ENCODE results near the gene HIRA. TPM values are rescaled to one million over a fixed set of nuclear protein-coding genes. Genes with fewer than 3 reads are reported as not detected.

HIRA gene
- total RNA-seq, 1 experiment from 2014 or later = 20.0 TPM

DNA sequence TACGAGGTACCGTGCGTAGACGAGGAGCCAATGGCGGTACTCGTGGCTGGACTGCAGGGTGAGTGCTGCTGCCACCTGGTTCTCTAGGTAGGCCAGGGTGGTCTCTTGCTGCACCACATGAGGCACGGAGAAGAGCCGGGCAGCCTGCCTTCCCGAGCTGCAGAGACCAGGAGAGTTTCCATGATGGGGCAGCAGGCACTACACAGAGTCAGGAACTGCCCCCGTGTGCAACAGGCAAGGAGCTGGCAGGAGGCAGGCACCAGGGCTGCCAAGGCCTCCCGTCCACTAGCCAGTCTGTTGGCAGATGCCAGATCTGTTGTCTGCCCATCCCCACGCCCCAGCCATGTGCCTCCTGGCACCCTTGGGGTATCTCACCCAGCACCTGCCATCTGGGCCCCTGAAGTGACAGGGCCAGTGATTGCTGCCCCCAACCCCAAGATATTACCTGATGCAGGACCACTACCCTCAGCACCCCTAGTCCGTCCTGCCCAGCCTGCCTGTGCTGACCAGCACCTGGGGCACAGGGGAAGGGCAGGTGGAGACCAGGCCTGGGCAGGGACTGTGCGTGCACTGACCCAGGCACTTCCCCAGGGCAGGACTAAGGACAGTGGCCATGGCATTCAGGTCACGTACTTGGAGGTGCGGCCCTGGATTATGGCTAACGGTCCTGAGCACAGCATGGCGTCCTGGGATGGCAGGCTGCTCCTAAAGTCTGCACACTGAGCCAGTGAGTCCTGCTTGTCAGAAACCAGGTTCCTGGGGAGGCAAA, 78.0 kb downstream of the HIRA start:
- no peaks in the 10 kb centered on the region for H3K4me1 ChIP-seq (ENCODE audit: low read length)
- H3K79me2 ChIP-seq (ENCODE audit: low read length) = no peaks in the 10 kb centered on the region
- DNase-seq = no peak
- no peak overlapping the region for H3K27ac ChIP-seq (ENCODE audit: low read length)
- peaks cover 28% of the 10 kb centered on the region for H3K36me3 ChIP-seq (ENCODE audit: insufficient read depth, low read length)
- no peaks in the 10 kb centered on the region for H3K9me2 ChIP-seq (replicated peaks; ENCODE audit: insufficient read depth, low read length)
- H2AFZ ChIP-seq (ENCODE audit: low read length) = no peak overlapping the region
- H3K4me2 ChIP-seq (ENCODE audit: low read depth, low read length, poor library complexity, severe bottlenecking) = no peak overlapping the region
- H3K9ac ChIP-seq (ENCODE audit: low read length) = no peak overlapping the region
- H3K4me3 ChIP-seq (ENCODE audit: low read length) = no peak overlapping the region
- H4K20me1 ChIP-seq (ENCODE audit: insufficient read depth, low read depth, low read length) = no peaks in the 10 kb centered on the region
- H3K9me3 ChIP-seq (ENCODE audit: low read length) = no peaks in the 10 kb centered on the region
- no peaks in the 10 kb centered on the region for H3K27me3 ChIP-seq (ENCODE audit: low read length)

DNA sequence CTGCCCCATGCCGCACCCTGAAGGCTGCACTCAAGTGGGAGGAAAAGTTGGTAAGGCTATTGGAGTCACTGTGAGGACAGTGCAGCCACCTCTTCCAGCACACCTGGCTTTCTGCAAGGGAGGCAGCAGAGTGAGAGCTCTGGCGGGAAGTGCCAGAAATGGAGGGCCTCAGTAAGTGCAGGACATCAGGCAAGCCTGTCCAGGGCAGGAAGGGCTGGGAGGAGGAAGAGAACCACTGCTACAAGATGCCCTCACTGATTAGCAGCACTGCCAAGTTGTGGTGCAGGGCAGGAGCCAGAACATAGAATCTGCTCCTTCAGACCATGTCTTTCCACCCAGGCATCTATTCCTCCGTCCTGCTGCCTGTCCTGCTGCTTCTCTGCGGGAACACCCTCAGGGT, 78.8 kb downstream of the HIRA start:
- no peaks in the 10 kb centered on the region for H4K20me1 ChIP-seq (ENCODE audit: insufficient read depth, low read depth, low read length)
- H2AFZ ChIP-seq (ENCODE audit: low read length) = no peak overlapping the region
- H3K27ac ChIP-seq (ENCODE audit: low read length) = no peak overlapping the region
- no peak overlapping the region for H3K4me3 ChIP-seq (ENCODE audit: low read length)
- H3K27me3 ChIP-seq (ENCODE audit: low read length) = no peaks in the 10 kb centered on the region
- no peak for DNase-seq
- no peaks in the 10 kb centered on the region for H3K9me2 ChIP-seq (replicated peaks; ENCODE audit: insufficient read depth, low read length)
- no peaks in the 10 kb centered on the region for H3K79me2 ChIP-seq (ENCODE audit: low read length)
- no peak overlapping the region for H3K4me2 ChIP-seq (ENCODE audit: low read depth, low read length, poor library complexity, severe bottlenecking)
- H3K9ac ChIP-seq (ENCODE audit: low read length) = no peak overlapping the region
- H3K4me1 ChIP-seq (ENCODE audit: low read length) = no peaks in the 10 kb centered on the region
- H3K36me3 ChIP-seq (ENCODE audit: insufficient read depth, low read length) = peaks cover 24% of the 10 kb centered on the region
- H3K9me3 ChIP-seq (ENCODE audit: low read length) = no peaks in the 10 kb centered on the region

DNA sequence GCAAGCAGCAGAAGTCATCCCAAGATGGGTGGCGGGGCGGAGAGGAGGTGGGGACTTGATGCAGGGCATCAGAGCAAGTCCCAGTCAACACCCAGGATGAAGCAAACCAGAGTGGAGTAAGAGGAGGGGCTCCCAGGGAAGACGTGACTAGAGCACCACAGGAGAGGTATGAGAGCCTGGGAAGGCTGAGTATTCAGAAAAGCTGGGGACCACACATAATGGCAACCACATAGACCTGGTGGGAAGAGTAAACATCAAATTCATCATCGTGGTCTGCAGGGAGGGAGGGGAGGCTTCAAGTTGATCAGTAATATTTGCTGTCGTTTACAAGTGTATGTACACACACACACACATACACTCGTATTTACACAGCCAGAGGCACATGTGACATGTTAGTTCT, 79.3 kb downstream of the HIRA start:
- Histone ChIP-seq H3K4me1 (ENCODE audit: low read length) (no peaks in the 10 kb centered on the region), H3K9me3 (ENCODE audit: low read length) (no peaks in the 10 kb centered on the region), H3K9me2 (replicated peaks; ENCODE audit: insufficient read depth, low read length) (no peaks in the 10 kb centered on the region), H3K4me2 (ENCODE audit: low read depth, low read length, poor library complexity, severe bottlenecking) (no peak overlapping the region), H3K4me3 (ENCODE audit: low read length) (no peak overlapping the region), H3K79me2 (ENCODE audit: low read length) (no peaks in the 10 kb centered on the region), H3K9ac (ENCODE audit: low read length) (no peak overlapping the region), H4K20me1 (ENCODE audit: insufficient read depth, low read depth, low read length) (no peaks in the 10 kb centered on the region), H3K27me3 (ENCODE audit: low read length) (no peaks in the 10 kb centered on the region), H3K27ac (ENCODE audit: low read length) (no peak overlapping the region), H3K36me3 (ENCODE audit: insufficient read depth, low read length) (peaks cover 23% of the 10 kb centered on the region), H2AFZ (ENCODE audit: low read length) (no peak overlapping the region)
- DNase-seq = no peak

DNA sequence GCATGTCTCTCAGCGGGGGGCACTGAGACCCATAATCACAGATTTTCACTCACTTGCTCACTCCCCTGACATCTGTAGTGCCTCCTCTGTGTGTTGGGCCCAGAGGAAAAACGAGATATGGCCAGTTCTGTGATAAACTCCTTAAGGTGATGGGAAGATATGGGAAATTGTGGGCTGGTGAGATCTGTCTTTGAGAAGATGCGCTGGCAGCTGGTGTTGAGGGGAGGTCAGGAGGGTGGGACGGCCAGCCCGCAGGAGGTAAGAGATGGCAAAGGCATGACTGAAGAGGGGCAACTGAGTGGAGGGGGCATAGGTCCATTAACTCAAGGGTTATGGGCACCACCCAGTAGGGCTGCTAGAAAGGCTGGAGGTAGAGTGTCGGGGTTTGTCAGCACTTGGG, 79.9 kb downstream of the HIRA start:
- no peak overlapping the region for H3K4me2 ChIP-seq (ENCODE audit: low read depth, low read length, poor library complexity, severe bottlenecking)
- H4K20me1 ChIP-seq (ENCODE audit: insufficient read depth, low read depth, low read length) = no peaks in the 10 kb centered on the region
- H3K9me2 ChIP-seq (replicated peaks; ENCODE audit: insufficient read depth, low read length) = no peaks in the 10 kb centered on the region
- no peaks in the 10 kb centered on the region for H3K79me2 ChIP-seq (ENCODE audit: low read length)
- no peaks in the 10 kb centered on the region for H3K27me3 ChIP-seq (ENCODE audit: low read length)
- peaks cover 27% of the 10 kb centered on the region for H3K36me3 ChIP-seq (ENCODE audit: insufficient read depth, low read length)
- H3K27ac ChIP-seq (ENCODE audit: low read length) = no peak overlapping the region
- H3K4me1 ChIP-seq (ENCODE audit: low read length) = no peaks in the 10 kb centered on the region
- no peak overlapping the region for H3K4me3 ChIP-seq (ENCODE audit: low read length)
- DNase-seq = no peak
- H3K9ac ChIP-seq (ENCODE audit: low read length) = no peak overlapping the region
- no peak overlapping the region for H2AFZ ChIP-seq (ENCODE audit: low read length)
- no peaks in the 10 kb centered on the region for H3K9me3 ChIP-seq (ENCODE audit: low read length)

DNA sequence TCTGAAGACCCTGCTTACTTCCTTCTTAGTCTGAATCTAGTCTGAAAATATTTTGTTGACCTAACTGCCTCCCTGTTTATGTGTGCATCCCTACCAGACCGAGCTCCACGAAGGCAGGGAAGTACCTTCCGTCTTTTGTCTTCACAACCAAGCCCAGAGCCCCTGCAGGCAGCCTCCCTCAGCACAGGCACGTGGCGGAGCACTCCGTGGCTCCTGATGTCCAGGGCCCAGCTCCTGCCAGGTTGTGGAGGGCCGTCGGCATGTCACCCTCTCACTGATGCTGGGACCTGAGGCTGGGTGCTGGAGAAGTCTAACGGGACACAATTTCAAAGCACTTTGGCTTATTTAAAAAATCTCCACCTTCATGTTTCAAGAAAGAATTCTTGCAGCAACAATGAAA, 80.6 kb downstream of the HIRA start:
- no peak overlapping the region for H2AFZ ChIP-seq (ENCODE audit: low read length)
- no peak overlapping the region for H3K4me3 ChIP-seq (ENCODE audit: low read length)
- H3K27me3 ChIP-seq (ENCODE audit: low read length) = no peaks in the 10 kb centered on the region
- no peak overlapping the region for H3K4me2 ChIP-seq (ENCODE audit: low read depth, low read length, poor library complexity, severe bottlenecking)
- H3K79me2 ChIP-seq (ENCODE audit: low read length) = no peaks in the 10 kb centered on the region
- no peaks in the 10 kb centered on the region for H4K20me1 ChIP-seq (ENCODE audit: insufficient read depth, low read depth, low read length)
- peaks cover 32% of the 10 kb centered on the region; the same call in 1 of the 2 replicates for H3K36me3 ChIP-seq (ENCODE audit: insufficient read depth, low read length)
- H3K9me2 ChIP-seq (replicated peaks; ENCODE audit: insufficient read depth, low read length) = no peaks in the 10 kb centered on the region
- no peak overlapping the region for H3K9ac ChIP-seq (ENCODE audit: low read length)
- H3K27ac ChIP-seq (ENCODE audit: low read length) = no peak overlapping the region
- DNase-seq = no peak
- H3K4me1 ChIP-seq (ENCODE audit: low read length) = no peaks in the 10 kb centered on the region
- no peaks in the 10 kb centered on the region for H3K9me3 ChIP-seq (ENCODE audit: low read length)

DNA sequence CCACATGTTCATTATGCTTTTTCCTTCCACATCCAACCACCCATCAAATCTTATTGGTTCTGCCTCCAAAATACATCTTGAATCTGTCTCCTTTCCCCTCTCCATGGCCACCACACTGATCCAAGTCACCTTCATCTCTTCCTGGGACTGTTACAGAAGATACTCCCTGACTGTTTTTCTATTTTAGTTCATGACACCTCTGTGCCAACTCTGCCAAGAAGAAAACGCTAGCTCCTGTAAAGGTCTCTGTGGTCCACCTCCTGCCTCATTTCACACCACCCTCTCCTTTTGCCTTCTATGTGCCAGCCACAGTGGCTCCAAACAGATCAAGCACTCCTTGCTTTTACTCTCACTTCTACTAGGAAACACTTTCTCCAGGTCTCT, 81.1 kb downstream of the HIRA start:
- H3K9me3 ChIP-seq (ENCODE audit: low read length) = no peaks in the 10 kb centered on the region
- H3K9me2 ChIP-seq (replicated peaks; ENCODE audit: insufficient read depth, low read length) = no peaks in the 10 kb centered on the region
- no peak overlapping the region for H3K4me2 ChIP-seq (ENCODE audit: low read depth, low read length, poor library complexity, severe bottlenecking)
- H3K79me2 ChIP-seq (ENCODE audit: low read length) = no peaks in the 10 kb centered on the region
- H4K20me1 ChIP-seq (ENCODE audit: insufficient read depth, low read depth, low read length) = no peaks in the 10 kb centered on the region
- no peak overlapping the region for H3K27ac ChIP-seq (ENCODE audit: low read length)
- no peaks in the 10 kb centered on the region for H3K4me1 ChIP-seq (ENCODE audit: low read length)
- H3K36me3 ChIP-seq (ENCODE audit: insufficient read depth, low read length) = peaks cover 37% of the 10 kb centered on the region
- no peak overlapping the region for H3K9ac ChIP-seq (ENCODE audit: low read length)
- no peaks in the 10 kb centered on the region for H3K27me3 ChIP-seq (ENCODE audit: low read length)
- no peak for DNase-seq
- no peak overlapping the region for H3K4me3 ChIP-seq (ENCODE audit: low read length)
- no peak overlapping the region for H2AFZ ChIP-seq (ENCODE audit: low read length)

DNA sequence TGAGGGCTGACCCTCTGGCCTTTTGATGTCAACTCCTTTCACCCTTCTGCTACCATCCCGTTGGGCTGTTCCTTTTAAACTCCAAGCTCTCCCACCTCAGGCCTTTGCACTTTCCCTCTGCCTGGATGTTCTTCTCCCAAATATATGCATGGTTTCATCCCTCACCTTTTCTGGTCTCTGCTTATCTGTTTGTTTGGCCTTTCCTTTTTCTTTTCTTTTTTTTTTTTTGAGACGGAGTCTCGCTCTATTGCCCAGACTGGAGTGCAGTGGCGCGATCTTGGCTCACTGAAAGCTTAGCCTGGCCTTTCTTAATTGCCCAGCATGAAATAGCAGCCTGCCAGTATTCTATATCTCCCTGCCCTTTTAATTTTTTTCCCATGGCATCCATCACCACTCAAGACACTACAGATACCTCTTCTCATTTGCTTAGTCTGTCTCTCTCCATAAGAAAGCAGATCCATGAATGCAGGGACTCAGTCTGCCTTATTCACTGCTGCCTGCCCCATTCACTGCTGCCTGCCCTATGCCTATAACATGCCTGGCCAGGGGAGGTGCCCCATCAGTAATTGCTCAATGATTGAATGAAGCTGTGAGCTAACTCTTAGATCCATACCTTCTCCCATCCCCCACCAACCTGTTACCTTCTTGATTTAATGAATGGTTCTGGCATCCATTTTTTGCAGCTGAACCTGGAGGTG, 81.6 kb downstream of the HIRA start:
- Histone ChIP-seq H3K36me3 (ENCODE audit: insufficient read depth, low read length) (peaks cover 37% of the 10 kb centered on the region), H3K9ac (ENCODE audit: low read length) (no peak overlapping the region), H3K27me3 (ENCODE audit: low read length) (no peaks in the 10 kb centered on the region), H3K27ac (ENCODE audit: low read length) (no peak overlapping the region), H3K4me2 (ENCODE audit: low read depth, low read length, poor library complexity, severe bottlenecking) (no peak overlapping the region), H4K20me1 (ENCODE audit: insufficient read depth, low read depth, low read length) (no peaks in the 10 kb centered on the region), H3K4me3 (ENCODE audit: low read length) (no peak overlapping the region), H3K79me2 (ENCODE audit: low read length) (no peaks in the 10 kb centered on the region), H3K9me2 (replicated peaks; ENCODE audit: insufficient read depth, low read length) (no peaks in the 10 kb centered on the region), H3K9me3 (ENCODE audit: low read length) (no peaks in the 10 kb centered on the region), H3K4me1 (ENCODE audit: low read length) (no peaks in the 10 kb centered on the region), H2AFZ (ENCODE audit: low read length) (no peak overlapping the region)
- no peak for DNase-seq

DNA sequence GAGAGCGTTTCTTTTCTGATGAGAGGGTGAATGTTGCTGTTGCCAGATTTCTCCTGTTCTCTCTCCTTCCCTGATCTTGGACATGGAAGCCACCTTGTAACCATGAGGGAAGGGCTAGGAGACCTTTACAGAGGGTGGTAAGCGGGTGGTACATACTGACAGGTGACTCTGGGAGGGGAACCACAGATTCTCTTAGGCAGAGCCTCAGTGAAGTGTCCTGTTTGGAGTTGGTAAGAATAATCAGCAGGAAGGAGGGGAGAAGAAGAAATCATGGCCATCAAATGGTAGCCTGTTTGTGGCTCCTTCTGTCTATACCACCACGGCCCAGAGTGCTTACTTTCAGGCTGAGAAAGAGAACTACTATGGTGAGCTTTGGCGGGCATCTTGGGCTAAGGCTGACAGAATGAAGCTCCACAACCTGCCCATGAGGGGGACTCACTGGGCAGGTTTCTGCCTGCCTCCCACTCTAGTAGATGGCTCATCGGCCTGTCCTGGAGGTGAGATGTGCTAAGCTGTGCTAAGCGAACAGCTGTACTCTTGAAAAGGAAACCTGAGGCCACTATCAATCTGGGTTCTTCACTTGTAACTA, 84.8 kb downstream of the HIRA start:
- Histone ChIP-seq H3K79me2 (ENCODE audit: low read length) (no peaks in the 10 kb centered on the region; the same call in 1 of the 2 replicates), H3K9me3 (ENCODE audit: low read length) (no peaks in the 10 kb centered on the region), H4K20me1 (ENCODE audit: insufficient read depth, low read depth, low read length) (no peaks in the 10 kb centered on the region), H3K4me2 (ENCODE audit: low read depth, low read length, poor library complexity, severe bottlenecking) (no peak overlapping the region), H3K4me1 (ENCODE audit: low read length) (no peaks in the 10 kb centered on the region), H2AFZ (ENCODE audit: low read length) (no peak overlapping the region), H3K36me3 (ENCODE audit: insufficient read depth, low read length) (peaks cover 60% of the 10 kb centered on the region), H3K4me3 (ENCODE audit: low read length) (no peak overlapping the region), H3K27me3 (ENCODE audit: low read length) (no peaks in the 10 kb centered on the region), H3K9ac (ENCODE audit: low read length) (no peak overlapping the region), H3K9me2 (replicated peaks; ENCODE audit: insufficient read depth, low read length) (no peaks in the 10 kb centered on the region), H3K27ac (ENCODE audit: low read length) (no peak overlapping the region)
- DNase-seq = no peak

Measured in Karpas-422 (cell line).